GM23338 (cell line): ENCODE data around the gene SLC66A2. TPM values are rescaled to one million over a fixed set of nuclear protein-coding genes. Genes with fewer than 3 reads are reported as not detected.
A peak's percentile ranks its signal among the peaks of the same experiment; 100 is the strongest.

Experiments
- ATAC-seq: fragments of 200-7000 bp; cut with Tn5 transposase; 3 replicates; pipeline ENCODE4 v1.9.1; 2020
- DNase-seq: peaks from one replicate; pipeline ENCODE4 v3.0.0-alpha.2; 2015; ENCODE audit warnings: low spot score
- H2AFZ ChIP-seq: fragments of 200-600 bp; sonication (generic); 2 replicates; pipeline ENCODE4 v1.8.0; 2016; ENCODE audit warnings: antibody characterized with exemption, mild to moderate bottlenecking, moderate library complexity
- H3F3A ChIP-seq: fragments of 200-600 bp; sonication (generic); replicated peaks from 2 replicates; pipeline ENCODE4 v1.8.0; 2017; ENCODE audit warnings: antibody characterized with exemption, mixed run types, low read depth
- H3K27ac ChIP-seq: fragments of 200-600 bp; sonication (generic); 2 replicates; pipeline ENCODE4 v1.6.1; 2016; ENCODE audit warnings: low read depth
- H3K27me3 ChIP-seq: fragments of 200-600 bp; sonication (generic); 2 replicates; pipeline ENCODE4 v1.8.0; 2016; ENCODE audit warnings: mild to moderate bottlenecking, mixed run types, moderate library complexity; ENCODE audit not compliant: insufficient read depth
- H3K36me3 ChIP-seq: fragments of 200-600 bp; sonication (generic); 2 replicates; pipeline ENCODE4 v1.8.0; 2016; ENCODE audit warnings: mild to moderate bottlenecking; ENCODE audit not compliant: insufficient read depth
- H3K4me1 ChIP-seq: fragments of 200-600 bp; sonication (generic); 2 replicates; pipeline ENCODE4 v1.8.0; 2016; ENCODE audit warnings: mild to moderate bottlenecking, moderate library complexity; ENCODE audit not compliant: insufficient read depth
- H3K4me2 ChIP-seq: fragments of 200-600 bp; sonication (generic); 2 replicates; pipeline ENCODE4 v1.7.1; 2017; ENCODE audit warnings: mixed run types
- H3K4me3 ChIP-seq: fragments of 200-600 bp; sonication (generic); 2 replicates; pipeline ENCODE4 v1.6.1; 2016; ENCODE audit warnings: mixed run types
- H3K79me2 ChIP-seq: fragments of 200-600 bp; sonication (generic); replicated peaks from 2 replicates; pipeline ENCODE4 v1.8.0; 2017; ENCODE audit warnings: mild to moderate bottlenecking; ENCODE audit not compliant: insufficient read depth
- H3K9me2 ChIP-seq: fragments of 200-600 bp; sonication (generic); 2 replicates; pipeline ENCODE4 v1.8.0; 2017; ENCODE audit not compliant: insufficient read depth
- H4K20me1 ChIP-seq: fragments of 200-600 bp; sonication (generic); replicated peaks from 2 replicates; pipeline ENCODE4 v1.8.0; 2017; ENCODE audit warnings: mild to moderate bottlenecking; ENCODE audit not compliant: insufficient read depth
- H3K27ac Mint-ChIP-seq: 2 replicates; pipeline ENCODE4 v1.8.0; 2020; ENCODE audit warnings: inconsistent platforms, mild to moderate bottlenecking, moderate library complexity, mixed read lengths
- H3K27me3 Mint-ChIP-seq: 3 replicates; pipeline ENCODE4 v1.8.0; 2022; ENCODE audit warnings: low read depth, mild to moderate bottlenecking, moderate library complexity, mixed read lengths, inconsistent platforms; ENCODE audit not compliant: insufficient read depth, poor library complexity
- H3K36me3 Mint-ChIP-seq: 3 replicates; pipeline ENCODE4 v1.8.0; 2021; ENCODE audit warnings: low read depth, mild to moderate bottlenecking, inconsistent platforms, moderate library complexity, mixed read lengths
- H3K4me1 Mint-ChIP-seq: 3 replicates; pipeline ENCODE4 v1.8.0; 2020; ENCODE audit warnings: mild to moderate bottlenecking, inconsistent platforms, mixed read lengths
- H3K4me3 Mint-ChIP-seq: 3 replicates; pipeline ENCODE4 v1.8.0; 2021; ENCODE audit warnings: moderate library complexity, mild to moderate bottlenecking, inconsistent platforms, mixed read lengths
- H3K9me3 Mint-ChIP-seq: 3 replicates; pipeline ENCODE4 v1.8.0; 2020; ENCODE audit warnings: moderate library complexity, mild to moderate bottlenecking, inconsistent platforms, mixed read lengths
- CTCF ChIP-seq, 2 experiments: fragments of 200-600 bp in 1 of 2; sonication (generic) in 1 of 2; conservative IDR thresholded peaks; 2 replicates each; pipeline versions ENCODE4 v1.5.1 to v1.6.1; 2016 to 2017; ENCODE audit warnings: antibody characterized with exemption in 2 of 2, low read depth in 2 of 2, mild to moderate bottlenecking in 2 of 2, moderate library complexity in 1 of 2
- EZH2 ChIP-seq: fragments of 200-600 bp; sonication (generic); IDR thresholded peaks from one replicate; pipeline ENCODE4 v1.8.0; 2017; ENCODE audit warnings: antibody characterized with exemption, mild to moderate bottlenecking, low read depth; ENCODE audit not compliant: unreplicated experiment
- JUNB ChIP-seq: IDR thresholded peaks from one replicate; pipeline ENCODE4 v1.6.1; 2016; ENCODE audit warnings: antibody characterized with exemption; ENCODE audit not compliant: unreplicated experiment
- NANOG ChIP-seq: IDR thresholded peaks from 2 replicates; pipeline ENCODE4 v1.6.1; 2016; ENCODE audit warnings: antibody characterized with exemption, borderline replicate concordance
- REST ChIP-seq: IDR thresholded peaks from one replicate; pipeline ENCODE4 v1.6.1; 2018; ENCODE audit warnings: antibody characterized with exemption; ENCODE audit not compliant: unreplicated experiment
- STAT1 ChIP-seq: IDR thresholded peaks from one replicate; pipeline ENCODE4 v1.6.1; 2016; ENCODE audit warnings: antibody characterized with exemption; ENCODE audit not compliant: unreplicated experiment
- ZNF114 ChIP-seq: fragments of 250-450 bp; sonication (Bioruptor Pico); IDR thresholded peaks from 2 replicates; pipeline ENCODE4 v1.5.0; 2020; ENCODE audit warnings: mild to moderate bottlenecking, moderate library complexity
- polyA plus RNA-seq: library from polyadenylated mRNA; unstranded; fragments of >200 nt; fragmentation: Nextera tagmentation; extraction: Ambion mirVana; gene quantifications from 2 replicates; pipeline ENCODE4 v1.2.1, GENCODE V29; 2016
- total RNA-seq: library from RNA; depleted of rRNA; stranded (reverse); fragments of >200 nt; shearing (Covaris generic); gene quantifications from 2 replicates; pipeline ENCODE4 v1.2.3, GENCODE V29; 2014; rRNA removed

The SLC66A2 gene
- total and polyA plus RNA-seq, 2 experiments from 2014 or later: 4.0 to 18.1 TPM

GRCh38 chr18:79853303-79853992, 98.0 kb downstream of the SLC66A2 start (continued):
- TF ChIP-seq REST (no peak), ZNF114 (CRISPR knock-in tag) (no peak), EZH2 (no peak), NANOG (no peak), CTCF (conservative IDR thresholded peaks at IDR 0.05; ENCODE audit: low read depth in 2 of 2) (no peak), STAT1 (no peak)

- Histone ChIP-seq H3K9me2 (no peaks in the 10 kb centered on the region), H3K4me1 (no peaks in the 10 kb centered on the region), H3K27ac (no peak overlapping the region), H3K79me2 (no peaks in the 10 kb centered on the region), H3K36me3 (no peaks in the 10 kb centered on the region), H3F3A (0 out of 2 replicates have a peak, but pooled peaks cover 4% of the 10 kb centered on the region), H3K4me3 (no peak overlapping the region), H2AFZ (no peak overlapping the region), H3K27me3 (no peaks in the 10 kb centered on the region), H4K20me1 (no peaks in the 10 kb centered on the region), H3K4me2 (no peak overlapping the region)
- H3K36me3 Mint-ChIP-seq: no peaks in the 10 kb centered on the region
- H3K4me3 Mint-ChIP-seq: no peak overlapping the region; the same call in 2 of the 3 replicates
- peaks cover 3% of the 10 kb centered on the region for H3K27me3 Mint-ChIP-seq
- no peak overlapping the region for H3K27ac Mint-ChIP-seq
- ATAC-seq (no peak), DNase-seq (no peak)
- no peaks in the 10 kb centered on the region for H3K9me3 Mint-ChIP-seq
- peaks cover 11% of the 10 kb centered on the region; the same call in 2 of the 3 replicates for H3K4me1 Mint-ChIP-seq
- TF ChIP-seq CTCF (conservative IDR thresholded peaks at IDR 0.05; ENCODE audit: low read depth in 2 of 2) (0 out of 4 replicates have a peak, but pooled peaks of 1 of the 2 experiments have one; percentile 4), JUNB (no peak)
Measured at GRCh38 chr18:79852561-79853302, 98.7 kb downstream of the SLC66A2 start.

Other genes starting within 250 kb of the SLC66A2 start
- gene KCNG2, start 153.7 kb downstream of the SLC66A2 start, total RNA-seq: 0.52 TPM in 1 of 2 replicates, not detected in the other
- gene KCNG2, start 153.7 kb downstream of the SLC66A2 start, polyA plus RNA-seq: 0.13 TPM in 1 of 2 replicates, not detected in the other
- gene HSBP1L1, start 13.0 kb upstream of the SLC66A2 start, total RNA-seq: 1.8 TPM in 1 of 2 replicates, not detected in the other
- gene HSBP1L1, start 13.0 kb upstream of the SLC66A2 start, polyA plus RNA-seq: 2.3 and 3.7 TPM in 2 replicates
- 45.9 and 51.0 TPM in 2 replicates for gene TXNL4A, start 36.9 kb upstream of the SLC66A2 start, total RNA-seq
- gene TXNL4A, start 36.9 kb upstream of the SLC66A2 start, polyA plus RNA-seq: 271 and 277 TPM in 2 replicates
- gene RBFA, start 82.8 kb upstream of the SLC66A2 start, total RNA-seq: 43.3 and 46.5 TPM in 2 replicates
- 33.8 and 36.3 TPM in 2 replicates for gene RBFA, start 82.8 kb upstream of the SLC66A2 start, polyA plus RNA-seq
- gene ADNP2, start 157.6 kb upstream of the SLC66A2 start, total RNA-seq: 53.6 and 66.4 TPM in 2 replicates
- 18.5 and 19.3 TPM in 2 replicates for gene ADNP2, start 157.6 kb upstream of the SLC66A2 start, polyA plus RNA-seq